Measurements from ENCODE around the gene IST1.

The IST1 gene

DNA sequence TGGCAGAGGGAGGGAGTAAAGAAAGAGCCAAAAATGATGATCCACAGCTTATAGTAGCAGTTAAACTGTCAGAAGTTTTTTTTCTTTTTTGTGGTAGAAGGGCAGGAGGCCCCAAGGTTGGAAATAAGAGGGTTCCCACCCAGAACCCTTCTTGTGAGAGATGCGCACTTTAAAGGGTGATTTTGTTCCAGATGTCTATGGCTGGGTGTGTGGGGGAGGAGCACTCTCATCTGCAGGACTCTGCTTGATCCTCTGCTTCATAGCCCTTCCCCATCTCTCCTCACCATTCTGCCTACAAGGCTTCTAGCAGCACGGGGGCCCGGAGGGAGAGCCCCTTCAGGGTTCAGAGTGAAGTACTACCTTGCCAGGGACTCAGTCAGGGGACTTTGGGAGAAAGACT is 43.2 kb upstream of the IST1 start:
- TF ChIP-seq, protein P1, sequence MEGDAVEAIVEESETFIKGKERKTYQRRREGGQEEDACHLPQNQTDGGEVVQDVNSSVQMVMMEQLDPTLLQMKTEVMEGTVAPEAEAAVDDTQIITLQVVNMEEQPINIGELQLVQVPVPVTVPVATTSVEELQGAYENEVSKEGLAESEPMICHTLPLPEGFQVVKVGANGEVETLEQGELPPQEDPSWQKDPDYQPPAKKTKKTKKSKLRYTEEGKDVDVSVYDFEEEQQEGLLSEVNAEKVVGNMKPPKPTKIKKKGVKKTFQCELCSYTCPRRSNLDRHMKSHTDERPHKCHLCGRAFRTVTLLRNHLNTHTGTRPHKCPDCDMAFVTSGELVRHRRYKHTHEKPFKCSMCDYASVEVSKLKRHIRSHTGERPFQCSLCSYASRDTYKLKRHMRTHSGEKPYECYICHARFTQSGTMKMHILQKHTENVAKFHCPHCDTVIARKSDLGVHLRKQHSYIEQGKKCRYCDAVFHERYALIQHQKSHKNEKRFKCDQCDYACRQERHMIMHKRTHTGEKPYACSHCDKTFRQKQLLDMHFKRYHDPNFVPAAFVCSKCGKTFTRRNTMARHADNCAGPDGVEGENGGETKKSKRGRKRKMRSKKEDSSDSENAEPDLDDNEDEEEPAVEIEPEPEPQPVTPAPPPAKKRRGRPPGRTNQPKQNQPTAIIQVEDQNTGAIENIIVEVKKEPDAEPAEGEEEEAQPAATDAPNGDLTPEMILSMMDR (IDR thresholded peaks at IDR 0.05; ENCODE audit: low read length, missing control alignments) = no peak
- no peak for DNase-seq (ENCODE audit: low read depth)

DNA sequence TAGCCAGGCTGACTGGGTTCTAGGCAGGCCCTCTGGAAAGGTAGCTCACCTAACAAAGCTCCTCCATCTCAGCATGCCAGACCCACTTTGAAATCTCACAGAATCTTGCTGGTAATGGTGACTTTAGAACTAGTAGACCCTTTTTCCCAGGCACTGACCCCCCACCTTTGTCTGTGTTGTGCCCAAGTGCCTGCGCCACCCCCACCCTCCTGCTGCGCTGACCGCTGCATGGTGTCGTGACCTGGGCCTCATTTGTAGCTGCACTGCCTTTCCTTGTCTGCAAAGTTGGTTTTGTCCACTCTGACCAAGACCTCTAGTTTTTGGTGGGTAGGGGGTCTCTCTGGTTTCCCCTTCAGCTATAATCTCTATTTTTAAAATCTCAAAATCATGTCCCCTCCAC is 42.8 kb upstream of the IST1 start:
- no peak overlapping the region for H3K4me3 ChIP-seq (replicated peaks; ENCODE audit: low read depth, low read length)
- TF ChIP-seq, protein P1 (IDR thresholded peaks at IDR 0.05; ENCODE audit: low read length, missing control alignments) = no peak
- DNase-seq (ENCODE audit: low read depth) = no peak

More for the DNA sequence above, 43.2 kb upstream of the IST1 start:
- no peak overlapping the region for H3K4me3 ChIP-seq (replicated peaks; ENCODE audit: low read depth, low read length)

DNA sequence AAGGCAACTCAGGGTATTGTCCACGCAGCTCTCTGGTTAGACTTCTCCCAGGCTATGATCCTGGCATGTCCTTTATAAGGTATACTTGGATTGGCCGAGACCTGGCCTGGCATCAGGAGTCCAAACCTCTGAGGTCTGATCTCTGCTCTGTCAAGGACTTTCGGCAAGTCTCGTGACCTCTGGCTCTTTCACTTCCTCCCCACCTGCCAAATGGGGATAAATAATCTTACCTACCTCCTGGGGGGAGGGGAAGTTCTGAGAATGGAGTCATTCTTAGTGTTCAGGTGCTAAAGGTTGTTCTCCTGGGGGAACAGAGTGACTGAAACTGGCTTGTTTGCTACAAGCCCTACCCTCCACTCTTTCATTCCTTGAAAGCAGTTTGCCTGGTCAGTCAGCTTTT is 41.9 kb upstream of the IST1 start:
- TF ChIP-seq, protein P1 (IDR thresholded peaks at IDR 0.05; ENCODE audit: low read length, missing control alignments) = no peak
- DNase-seq (ENCODE audit: low read depth) = no peak
- no peak overlapping the region for H3K4me3 ChIP-seq (replicated peaks; ENCODE audit: low read depth, low read length)

DNA sequence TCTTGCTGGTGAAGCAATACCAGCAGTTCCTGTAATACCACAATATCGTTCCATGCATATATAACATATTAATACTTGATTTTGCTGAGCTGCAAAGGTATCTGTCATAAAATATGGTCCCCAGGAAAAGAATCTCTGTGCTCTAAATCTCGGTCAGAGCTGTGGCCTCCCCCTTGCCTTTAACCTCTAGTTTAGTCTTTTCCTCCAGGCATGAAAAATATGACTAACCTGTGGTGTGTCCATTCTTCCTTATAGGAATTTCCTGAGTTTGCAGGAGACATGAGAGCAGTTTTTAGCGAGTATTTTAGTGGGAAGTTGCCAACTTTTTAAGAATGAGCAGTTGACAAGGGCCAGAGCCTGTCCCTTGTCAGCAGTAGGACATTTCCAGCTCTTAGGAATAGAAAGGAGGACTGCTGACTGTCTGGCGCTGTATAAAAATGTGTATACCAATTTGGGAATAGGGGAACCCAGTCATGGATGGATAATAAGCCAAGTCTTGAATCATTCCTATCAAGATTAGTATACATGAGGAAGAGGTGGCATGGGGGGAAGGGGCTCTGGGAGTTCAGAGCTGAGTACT is 40.9 kb upstream of the IST1 start:
- no peak overlapping the region for H3K4me3 ChIP-seq (replicated peaks; ENCODE audit: low read depth, low read length)
- TF ChIP-seq, protein P1 (IDR thresholded peaks at IDR 0.05; ENCODE audit: low read length, missing control alignments) = no peak
- DNase-seq (ENCODE audit: low read depth) = no peak

DNA sequence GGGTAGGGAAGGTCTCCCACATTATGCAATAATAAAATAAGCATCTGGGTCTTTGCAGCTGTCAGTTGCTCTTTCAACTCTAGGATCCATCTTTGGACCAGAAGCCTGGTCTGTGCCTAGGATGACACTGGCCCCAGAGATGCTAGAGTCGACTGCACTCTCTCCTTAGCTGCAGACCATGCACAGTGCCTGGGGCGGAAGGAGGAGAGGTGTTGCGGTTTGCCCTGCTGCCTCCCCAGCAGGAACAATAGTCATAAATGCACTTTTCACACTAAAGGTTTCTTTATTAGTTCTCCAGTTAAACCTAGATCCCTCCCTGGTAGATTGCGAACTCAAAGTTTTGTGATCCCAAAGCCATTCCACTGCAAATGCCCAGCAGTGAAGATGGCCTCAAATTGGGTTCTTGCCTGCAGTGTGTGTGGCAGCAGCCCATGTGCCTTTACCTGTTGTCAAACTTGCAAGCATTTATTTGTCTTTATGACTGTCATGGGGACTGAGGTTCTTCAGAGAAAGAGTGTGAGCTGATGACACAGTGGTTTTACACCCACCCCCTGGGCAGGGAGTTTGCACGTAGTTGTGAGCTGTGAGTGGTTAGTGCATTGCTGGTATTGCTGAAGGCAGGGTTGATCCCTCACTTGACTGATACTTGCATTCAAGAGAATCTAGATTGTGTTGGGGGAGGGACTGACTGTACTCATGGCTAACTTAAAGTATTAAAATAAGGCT is 39.2 kb upstream of the IST1 start:
- DNase-seq (ENCODE audit: low read depth) = no peak
- H3K4me3 ChIP-seq (replicated peaks; ENCODE audit: low read depth, low read length) = no peak overlapping the region
- TF ChIP-seq, protein P1 (IDR thresholded peaks at IDR 0.05; ENCODE audit: low read length, missing control alignments) = no peak

DNA sequence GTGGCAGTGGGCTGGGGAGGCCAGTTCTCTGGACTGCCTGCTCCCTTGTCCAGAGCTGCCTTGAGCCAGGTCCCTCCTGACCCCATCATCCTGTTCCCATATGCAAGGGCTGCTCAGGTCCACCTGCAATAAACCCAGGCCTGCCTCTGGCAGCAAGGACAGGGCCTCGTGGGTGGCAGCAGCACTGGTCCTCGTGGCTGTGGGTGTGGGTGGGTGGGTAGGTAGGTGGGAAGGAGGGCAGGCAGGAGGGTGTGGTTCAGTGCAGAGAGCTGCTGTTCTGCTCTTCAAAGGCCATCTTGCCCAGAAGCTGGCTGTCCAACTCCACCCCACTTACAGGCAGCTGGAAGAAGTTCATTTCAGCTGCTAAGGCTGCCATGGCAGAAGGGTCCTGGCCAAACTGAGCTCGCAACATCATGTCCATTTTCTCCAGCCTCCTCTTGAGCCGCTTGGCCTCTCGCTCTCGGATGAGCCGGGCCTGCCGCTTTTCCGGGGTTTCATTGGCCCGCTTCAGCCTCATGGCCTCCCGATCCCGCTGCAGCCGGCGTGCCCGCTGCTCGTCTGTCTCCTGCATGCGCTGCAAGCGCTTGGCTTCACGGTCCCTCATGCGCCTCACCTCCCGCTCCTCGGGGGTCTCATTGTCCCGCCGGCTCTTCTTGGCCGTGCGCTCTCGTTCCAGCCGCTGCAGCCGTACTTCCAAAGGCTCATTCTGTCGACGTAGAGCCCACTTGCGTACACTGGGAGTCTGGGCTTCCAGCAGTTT is 35.4 kb upstream of the IST1 start:
- TF ChIP-seq, protein P1 (IDR thresholded peaks at IDR 0.05; ENCODE audit: low read length, missing control alignments) = no peak
- H3K4me3 ChIP-seq (replicated peaks; ENCODE audit: low read depth, low read length) = no peak overlapping the region
- no peak for DNase-seq (ENCODE audit: low read depth)
